Stimulated activated CD8-positive, alpha-beta memory T cell treated with anti-CD3 and anti-CD28 coated beads, Interleukin-15, amount 100 ng/mL, for 24 hours (primary cell): ENCODE results near the gene UROC1.
"Not testable (repeated sequence)": the region's sequence is repeated elsewhere in the genome, so short reads cannot be mapped to it uniquely, and the experiment has no call there.

Experiments used
- DNase-seq: peaks from one replicate; pipeline ENCODE4 v3.0.0-alpha.2; 2020; ENCODE audit warnings: low read depth

Gene UROC1

GRCh38 chr3:126546549-126547239, 29.1 kb upstream of the UROC1 start:
- no peak for DNase-seq

DNA sequence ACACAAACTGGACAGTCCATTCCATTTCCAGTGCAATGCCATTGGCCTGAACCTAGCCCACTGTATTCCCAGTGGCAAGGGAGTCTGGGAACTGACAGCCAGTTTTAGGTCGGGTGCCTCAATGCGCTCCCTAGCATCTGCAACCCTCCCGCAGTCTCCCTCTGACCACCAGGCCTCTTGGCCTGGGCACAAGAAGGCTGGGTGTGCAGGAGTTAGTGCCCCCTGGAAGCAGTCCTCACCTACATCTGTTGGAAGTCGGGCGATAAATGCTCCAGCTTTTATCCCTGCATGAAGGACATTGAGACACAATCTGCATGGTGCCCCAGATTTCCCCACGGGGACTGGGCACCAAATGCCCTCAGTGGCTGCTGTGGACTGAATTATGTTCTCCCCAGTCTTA, 28.4 kb upstream of the UROC1 start:
- DNase-seq, result no peak

- DNase-seq, result no peak
Measured at GRCh38 chr3:126545544-126545943, 28.0 kb upstream of the UROC1 start.

DNA sequence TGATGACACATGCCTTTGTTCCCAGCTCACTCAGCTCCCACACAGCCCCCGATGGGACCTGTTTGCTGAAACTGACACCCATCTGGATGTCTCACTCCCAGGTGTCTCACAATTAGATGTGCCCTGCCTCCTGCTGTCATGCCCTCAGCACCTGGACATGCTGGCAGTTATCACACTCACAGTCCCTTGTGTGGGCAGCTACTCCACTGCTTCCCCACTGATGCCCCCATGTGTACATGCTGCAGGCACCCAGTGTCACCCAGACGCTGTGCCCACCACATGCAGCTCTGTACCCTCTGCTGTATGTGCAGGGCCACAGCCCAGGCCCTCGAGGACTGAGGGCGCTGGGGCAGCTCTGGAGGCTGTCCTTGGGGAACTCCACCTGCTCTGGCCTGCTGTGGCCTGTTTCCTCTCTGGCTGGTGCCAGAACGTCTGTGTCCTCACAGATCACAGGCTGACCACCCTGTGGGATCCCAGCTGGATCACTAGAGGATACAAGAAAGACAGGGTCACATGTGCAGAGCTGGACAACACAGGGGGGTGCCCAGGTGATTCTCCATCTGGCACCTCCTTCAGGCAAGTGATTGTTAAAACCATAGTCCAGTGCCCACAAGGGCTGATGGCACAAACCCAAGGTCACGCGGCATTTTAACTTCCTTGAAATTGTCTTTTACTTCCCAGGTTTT, 27.2 kb upstream of the UROC1 start:
- no peak for DNase-seq

DNA sequence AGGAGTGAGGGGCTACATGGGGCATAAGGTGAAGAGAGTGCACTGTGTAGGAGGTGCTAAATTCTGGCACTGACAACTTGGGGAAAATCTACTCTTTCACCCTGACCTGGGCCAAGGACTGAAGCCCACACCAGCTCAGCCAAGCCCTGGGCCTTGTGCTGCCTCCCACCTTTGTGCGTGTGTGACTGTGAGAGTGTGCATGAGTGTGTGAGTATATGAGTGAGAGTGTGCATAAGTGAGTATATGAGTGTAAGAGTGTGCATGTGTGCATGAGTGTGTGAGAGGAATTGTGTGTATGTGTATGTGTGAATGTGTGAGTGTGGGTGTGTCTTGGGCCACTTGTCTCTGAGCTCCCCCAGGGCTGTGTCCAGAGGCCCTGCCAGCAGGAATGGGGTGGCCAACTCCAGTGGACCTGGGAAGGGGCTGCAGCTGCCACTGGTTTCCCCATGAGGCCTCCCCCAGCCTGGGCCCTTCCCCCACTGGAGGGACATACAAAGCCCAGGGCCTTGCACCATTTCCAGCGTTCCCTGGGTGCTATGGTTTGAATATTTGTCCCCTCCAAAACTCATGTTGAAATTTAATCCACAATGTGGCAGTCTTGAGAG, 26.0 kb upstream of the UROC1 start:
- DNase-seq, result no peak

GRCh38 chr3:126542340-126543241, 25.0 kb upstream of the UROC1 start:
- no peak for DNase-seq

DNA sequence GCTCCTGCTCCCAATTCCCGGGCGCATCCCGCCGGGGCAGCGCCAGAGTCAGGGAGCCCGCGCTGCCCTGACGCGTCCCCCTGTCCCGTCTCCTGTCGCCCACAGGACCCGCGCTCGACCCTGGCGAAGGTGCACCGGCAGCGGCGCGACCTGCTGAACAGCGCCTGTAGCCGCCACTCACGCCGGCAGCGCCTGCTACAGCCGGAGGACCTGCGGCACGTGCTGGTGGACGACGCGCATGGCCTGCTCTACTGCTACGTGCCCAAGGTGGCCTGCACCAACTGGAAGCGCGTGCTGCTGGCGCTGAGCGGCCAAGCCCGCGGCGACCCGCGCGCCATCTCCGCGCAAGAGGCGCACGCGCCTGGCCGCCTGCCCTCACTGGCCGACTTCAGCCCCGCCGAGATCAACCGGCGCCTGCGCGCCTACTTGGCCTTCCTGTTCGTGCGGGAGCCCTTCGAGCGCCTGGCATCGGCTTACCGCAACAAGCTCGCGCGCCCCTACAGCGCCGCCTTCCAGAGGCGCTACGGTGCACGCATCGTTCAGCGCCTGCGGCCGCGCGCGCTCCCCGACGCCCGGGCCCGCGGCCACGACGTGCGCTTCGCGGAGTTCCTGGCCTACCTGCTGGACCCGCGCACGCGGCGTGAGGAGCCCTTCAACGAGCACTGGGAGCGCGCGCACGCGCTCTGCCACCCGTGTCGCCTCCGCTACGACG, 24.2 kb upstream of the UROC1 start:
- no peak for DNase-seq

DNA sequence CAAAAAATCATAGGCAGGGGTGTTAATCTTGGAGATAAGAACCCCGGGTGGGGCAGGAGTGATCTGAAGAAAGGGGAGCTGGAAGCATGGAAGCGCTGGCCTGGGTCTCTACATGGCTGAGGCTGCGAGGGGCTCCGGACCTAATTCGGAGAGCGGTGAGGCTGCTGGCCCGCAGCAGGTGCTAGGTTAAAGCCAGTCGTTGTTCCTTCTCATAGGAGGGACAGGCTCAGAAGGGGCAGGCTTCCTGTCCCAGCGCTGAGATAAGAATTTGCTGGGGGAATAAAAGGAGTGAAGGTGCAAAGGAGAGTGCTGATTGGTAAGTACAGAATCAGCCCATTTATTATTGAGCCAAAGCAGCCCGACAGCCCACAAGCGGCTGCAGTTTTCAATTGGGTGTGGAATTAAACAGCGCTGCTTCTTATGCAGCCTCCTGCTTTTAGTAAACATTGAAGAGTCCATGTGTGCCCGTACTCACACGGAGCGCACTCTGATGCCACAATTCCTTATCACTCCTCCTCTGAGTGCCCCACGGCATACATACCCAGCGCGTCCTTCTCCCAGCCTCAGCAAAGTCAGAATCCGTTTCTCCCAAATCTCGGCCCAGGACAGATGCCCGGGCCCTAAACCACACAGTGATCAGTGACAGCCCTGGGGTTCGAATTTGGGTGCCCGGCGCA, 23.5 kb upstream of the UROC1 start:
- no peak for DNase-seq

GRCh38 chr3:126540342-126540849, 22.8 kb upstream of the UROC1 start:
- DNase-seq, result no peak

GRCh38 chr3:126539558-126540250, 22.1 kb upstream of the UROC1 start:
- DNase-seq, result no peak

DNA sequence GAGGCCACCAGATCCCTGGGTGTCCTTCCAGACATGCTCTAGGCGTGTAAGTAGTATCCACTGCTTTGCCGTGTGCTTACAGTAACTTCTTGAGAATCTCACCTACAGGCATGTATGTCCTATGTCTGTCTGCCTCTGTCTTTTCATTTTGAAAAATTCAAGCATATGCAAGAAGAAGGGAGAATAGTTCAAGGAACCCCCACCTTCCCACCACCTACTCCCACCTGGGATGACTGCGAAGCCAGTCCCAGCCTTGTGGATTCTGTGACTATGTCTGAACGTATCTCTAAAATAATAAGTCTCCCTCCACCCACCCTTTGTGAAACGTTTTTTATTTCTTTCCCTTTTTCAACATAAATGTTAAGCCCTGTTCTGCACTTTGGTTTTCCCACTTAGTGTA, 21.4 kb upstream of the UROC1 start:
- DNase-seq, result no peak

- DNase-seq, result no peak
Measured at GRCh38 chr3:126538316-126538715, 20.7 kb upstream of the UROC1 start.

DNA sequence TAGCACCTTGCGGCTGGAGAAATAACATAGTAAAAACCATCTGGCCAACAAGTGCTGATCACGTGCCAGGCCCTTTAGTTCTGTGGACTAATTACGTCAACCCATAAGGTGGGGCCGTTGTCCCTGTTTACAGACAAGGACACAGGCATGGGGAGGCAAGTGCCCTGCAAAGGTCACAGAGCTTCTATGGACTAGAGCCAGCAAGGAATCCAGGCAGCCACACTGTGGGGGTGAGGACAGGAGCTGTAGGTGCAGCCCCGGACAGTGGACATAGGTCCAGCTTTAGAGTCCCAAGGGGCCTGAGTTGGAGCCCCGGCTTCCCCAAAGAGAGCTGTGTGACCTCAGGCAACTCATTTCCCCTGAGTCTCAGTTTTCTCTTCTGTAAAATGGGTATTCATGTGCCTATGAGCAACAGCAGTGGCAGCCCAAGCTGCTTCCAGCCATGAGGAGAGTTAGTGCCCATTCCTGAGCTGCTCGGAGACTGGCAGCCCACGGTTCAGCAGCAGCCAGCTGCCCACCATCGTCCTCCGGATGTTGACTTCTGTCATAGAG, 20.2 kb upstream of the UROC1 start:
- DNase-seq, result no peak

GRCh38 chr3:126537116-126537729, 19.6 kb upstream of the UROC1 start:
- no peak for DNase-seq

- DNase-seq, result no peak
Measured at GRCh38 chr3:126536126-126536525, 18.6 kb upstream of the UROC1 start.

DNA sequence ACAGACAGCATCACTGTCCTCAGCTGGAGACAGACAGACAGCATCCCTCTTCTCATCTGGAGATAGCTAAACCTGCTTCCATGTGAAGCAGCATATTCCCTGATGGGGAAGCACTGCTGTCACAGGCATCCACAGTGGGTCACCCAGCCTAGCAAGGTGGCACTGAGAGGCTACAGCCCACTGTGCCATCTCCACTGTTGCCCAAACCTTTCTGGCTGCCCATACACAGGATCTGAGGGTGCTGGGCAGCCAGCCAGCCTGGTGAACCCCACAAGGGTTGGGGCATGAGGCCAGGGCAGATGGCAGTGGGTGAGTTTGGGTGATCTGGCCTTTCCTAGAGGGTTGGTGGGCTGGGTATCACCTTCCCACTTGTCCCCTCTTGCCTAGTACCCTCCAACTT, 18.1 kb upstream of the UROC1 start:
- no peak for DNase-seq

DNA sequence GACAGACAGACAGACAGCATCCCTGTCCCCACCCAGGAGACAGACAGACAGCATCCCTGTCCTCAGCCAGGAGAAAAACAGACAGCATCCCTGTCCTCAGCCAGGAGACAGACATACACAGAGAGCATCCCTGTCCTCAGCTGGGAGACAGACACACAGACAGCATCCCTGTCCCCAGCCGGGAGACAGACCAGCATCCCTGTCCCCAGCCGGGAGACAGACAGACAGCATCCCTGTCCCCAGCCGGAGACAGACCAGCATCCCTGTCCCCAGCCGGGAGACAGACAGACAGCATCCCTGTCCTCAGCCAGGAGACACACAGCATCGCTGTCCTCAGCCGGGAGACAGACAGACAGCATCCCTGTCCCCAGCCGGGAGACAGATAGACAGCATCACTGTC, 17.1 kb upstream of the UROC1 start:
- DNase-seq, result not testable (repeated sequence)

DNA sequence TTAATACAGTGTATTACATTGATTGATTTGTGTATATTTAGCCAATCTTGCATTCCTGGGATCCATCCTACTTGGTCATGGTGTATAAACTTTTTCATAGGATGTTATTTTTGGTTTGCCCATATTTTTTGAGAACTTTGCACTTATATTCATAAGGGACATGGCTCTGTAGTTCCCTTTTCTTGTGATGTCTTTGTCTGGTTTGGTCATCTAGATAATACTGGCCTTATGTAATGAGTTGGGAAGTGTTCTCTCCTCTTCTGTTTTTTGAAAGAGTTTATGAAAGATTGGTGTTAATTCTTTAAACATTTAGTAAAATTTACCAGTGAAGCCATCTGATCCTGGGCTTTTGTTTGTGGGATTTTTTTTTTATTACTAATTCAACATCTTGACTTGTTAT, 15.9 kb upstream of the UROC1 start:
- DNase-seq, result no peak

GRCh38 chr3:126531051-126531330, 13.4 kb upstream of the UROC1 start:
- DNase-seq, result no peak
